ENCODE data around the gene OGFRL1.

GRCh38 chr6:71252410-71252809, 36.2 kb upstream of the OGFRL1 start:
- TF ChIP-seq CTCF (IDR thresholded peaks at IDR 0.05) (no peak), EZH2 (IDR thresholded peaks at IDR 0.05; ENCODE audit: borderline replicate concordance, insufficient read depth, low read depth, low read length, poor library complexity, severe bottlenecking) (no peak)
